HCT116 (cell line): Measurements from ENCODE around the gene PIM3. TPM values are rescaled to one million over a fixed set of nuclear protein-coding genes. Genes with fewer than 3 reads are reported as not detected.

ENCODE experiments used
- ATAC-seq: fragments of 200-7000 bp; cut with Tn5 transposase; 2 replicates; pipeline ENCODE4 v1.9.1; 2020; ENCODE audit warnings: mild to moderate bottlenecking, moderate library complexity
- BruUV-seq: library from RNA; stranded (reverse); fragments of 400-500 nt; replicated peaks from 2 replicates; lab custom pipeline; 2021; lab: Mats Ljungman, UMichigan
- CTCF ChIA-PET: fragments of 300-600 bp; sonication (Branson Sonifier 250); formaldehyde crosslinking; loops from one replicate; lab custom pipeline; 2021; ENCODE audit warnings: antibody characterized with exemption; lab: Charles Lee
- POLR2A ChIA-PET: fragments of 300-600, 350-600 bp; sonication (Branson Sonifier 250); formaldehyde crosslinking; loops from one replicate; lab custom pipeline; 2021; ENCODE audit warnings: antibody characterized with exemption; lab: Charles Lee
- RAD21 ChIA-PET, 2 experiments: fragments of 300-600 bp; sonication (Branson Sonifier 250); formaldehyde crosslinking; loops; one replicate each; lab custom pipeline; 2023; ENCODE audit warnings: low total read pairs in 2 of 2; ENCODE audit not compliant: uncharacterized antibody in 2 of 2, unreplicated experiment in 2 of 2, low non-redundant PET in 1 of 2; lab: Charles Lee
- DNase-seq: peaks from one replicate; pipeline ENCODE4 v3.0.0-alpha.2; 2010; ENCODE audit warnings: low read depth, low spot score
- H2AFZ ChIP-seq: fragments of 200-600 bp; shearing (Covaris generic), sonication (generic); 2 replicates; pipeline ENCODE4 v1.6.1; 2017; ENCODE audit warnings: low read depth, mixed run types, mixed read lengths, antibody characterized with exemption, low read length; ENCODE audit not compliant: poor library complexity, severe bottlenecking
- H3K27ac ChIP-seq: 2 replicates; pipeline ENCODE4 v1.5.1; 2012; ENCODE audit warnings: low read depth, low read length
- H3K27me3 ChIP-seq: fragments of 200-600 bp; sonication (generic); 2 replicates; pipeline ENCODE4 v1.6.1; 2016; ENCODE audit warnings: mixed run types, low read length, mixed read lengths; ENCODE audit not compliant: insufficient read depth
- H3K36me3 ChIP-seq, 2 experiments: fragments of 200-500 bp in 1 of 2; fragments of 200-600 bp in 1 of 2; sonication (Bioruptor generic) in 1 of 2; sonication (generic) in 1 of 2; 2 replicates each; pipeline versions ENCODE4 v1.5.1 to v1.6.1; 2014 to 2016; ENCODE audit warnings: low read length in 2 of 2, inconsistent platforms in 1 of 2, mixed read lengths in 1 of 2, mixed run types in 1 of 2; ENCODE audit not compliant: insufficient read depth in 2 of 2, control insufficient read depth in 1 of 2
- H3K4me1 ChIP-seq, 2 experiments: fragments of 200-600 bp in 1 of 2; sonication (generic) in 1 of 2; 2 replicates each; pipeline versions ENCODE4 v1.5.1 to v1.6.1; 2012 to 2017; ENCODE audit warnings: low read length in 2 of 2, inconsistent platforms in 1 of 2, mild to moderate bottlenecking in 1 of 2, mixed read lengths in 1 of 2, mixed run types in 1 of 2, moderate library complexity in 1 of 2; ENCODE audit not compliant: insufficient read depth in 2 of 2, control insufficient read depth in 1 of 2
- H3K4me2 ChIP-seq: fragments of 200-600 bp; sonication (generic); 2 replicates; pipeline ENCODE4 v1.6.1; 2017; ENCODE audit warnings: mixed run types, low read length, mixed read lengths
- H3K4me3 ChIP-seq, 2 experiments: fragments of 200-600 bp in 1 of 2; sonication (generic) in 1 of 2; replicated peaks in 1 of 2; 2 replicates each; pipeline ENCODE4 v1.5.1; 2011 to 2016; ENCODE audit warnings: low read length in 2 of 2, control low read depth in 1 of 2, low read depth in 1 of 2, mild to moderate bottlenecking in 1 of 2, mixed read lengths in 1 of 2, mixed run types in 1 of 2
- H3K79me2 ChIP-seq: fragments of 200-600 bp; sonication (generic); 2 replicates; pipeline ENCODE4 v1.6.1; 2017; ENCODE audit warnings: mild to moderate bottlenecking, mixed run types, low read length, moderate library complexity, mixed read lengths; ENCODE audit not compliant: insufficient read depth
- H3K9ac ChIP-seq: fragments of 200-600 bp; sonication (generic); 2 replicates; pipeline ENCODE4 v1.6.1; 2016; ENCODE audit warnings: low read length, mixed read lengths
- H3K9me2 ChIP-seq: fragments of 200-600 bp; sonication (generic), shearing (Covaris generic); 2 replicates; pipeline ENCODE4 v1.6.1; 2017; ENCODE audit warnings: mixed run types, mild to moderate bottlenecking, moderate library complexity; ENCODE audit not compliant: insufficient read depth
- H3K9me3 ChIP-seq, 2 experiments: fragments of 200-500 bp in 1 of 2; fragments of 200-600 bp in 1 of 2; sonication (Bioruptor generic) in 1 of 2; sonication (generic) in 1 of 2; 2 replicates each; pipeline ENCODE4 v1.6.1; 2014 to 2017; ENCODE audit warnings: low read length in 2 of 2, mixed read lengths in 2 of 2, inconsistent platforms in 1 of 2, low read depth in 1 of 2, mild to moderate bottlenecking in 1 of 2, mixed run types in 1 of 2, moderate library complexity in 1 of 2; ENCODE audit not compliant: control insufficient read depth in 1 of 2, insufficient read depth in 1 of 2
- H4K20me1 ChIP-seq: fragments of 200-600 bp; sonication (generic), shearing (Covaris generic); 2 replicates; pipeline ENCODE4 v1.6.1; 2017; ENCODE audit warnings: mixed run types, mild to moderate bottlenecking, moderate library complexity; ENCODE audit not compliant: insufficient read depth
- CBX3 ChIP-seq: IDR thresholded peaks from 2 replicates; pipeline ENCODE4 v1.6.1; 2012; ENCODE audit warnings: low read depth
- ELF1 ChIP-seq: IDR thresholded peaks from 2 replicates; pipeline ENCODE4 v1.6.1; 2012; ENCODE audit warnings: low read depth, borderline replicate concordance
- POLR2A ChIP-seq: IDR thresholded peaks from 2 replicates; pipeline ENCODE4 v1.7.0; 2011; ENCODE audit warnings: borderline replicate concordance; ENCODE audit not compliant: insufficient read depth, insufficient read length; ENCODE audit errors: extremely low read depth
- RAD21 ChIP-seq: IDR thresholded peaks from 2 replicates; pipeline ENCODE4 v1.6.1; 2012; ENCODE audit warnings: low read depth, mild to moderate bottlenecking
- SP1 ChIP-seq: IDR thresholded peaks from 2 replicates; pipeline ENCODE4 v1.6.1; 2012; ENCODE audit warnings: low read depth
- YY1 ChIP-seq: IDR thresholded peaks from 2 replicates; pipeline ENCODE4 v1.6.1; 2011; ENCODE audit warnings: low read length, low read depth, moderate library complexity, mild to moderate bottlenecking; ENCODE audit not compliant: insufficient replicate concordance; ENCODE audit errors: extremely low read depth
- intact Hi-C: fragments of 100-400 bp; cut with micrococcal nuclease; formaldehyde crosslinking; loops from 2 replicates; pipeline ENCODE4 v1.10.0; 2022
- total RNA-seq: library from RNA; stranded (reverse); gene quantifications from one replicate; pipeline ENCODE4 v1.2.1, GENCODE V29; 2021; ENCODE audit not compliant: unreplicated experiment
- TF ChIP-seq, protein P1 (sequence below), 3 experiments: fragments of 200-600 bp in 1 of 3; sonication (generic) in 1 of 3; IDR thresholded peaks in 2 of 3; conservative IDR thresholded peaks in 1 of 3; 2 replicates each; pipeline ENCODE4 v1.5.1; 2012 to 2017; ENCODE audit warnings: low read depth in 2 of 3, low read length in 2 of 3, antibody characterized with exemption in 1 of 3, borderline replicate concordance in 1 of 3, control low read depth in 1 of 3, mild to moderate bottlenecking in 1 of 3, mixed read lengths in 1 of 3, mixed run types in 1 of 3, moderate library complexity in 1 of 3; ENCODE audit not compliant: insufficient read depth in 1 of 3
- TF ChIP-seq, protein P2 (sequence below): IDR thresholded peaks from 2 replicates; pipeline ENCODE4 v1.6.1; 2012; ENCODE audit warnings: low read depth

PIM3 gene
- total RNA-seq, 1 experiment from 2014 or later = 116 TPM

DNA sequence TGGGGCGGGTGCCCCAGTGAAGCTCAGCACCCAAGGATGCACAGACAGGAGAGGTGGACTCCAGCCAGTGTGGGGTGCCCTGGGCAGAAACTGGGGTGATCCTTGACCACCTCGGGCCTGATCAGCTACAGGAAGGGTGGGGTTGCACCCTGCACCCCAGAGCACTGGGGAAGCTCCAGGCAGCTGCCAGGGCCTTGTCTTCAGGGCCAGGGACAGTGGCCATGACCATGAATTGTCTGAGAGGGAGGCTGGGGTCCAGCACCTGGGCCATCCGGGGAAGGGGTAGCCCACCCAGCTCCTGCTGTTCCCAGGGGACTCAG lies 34.4 kb downstream of the PIM3 start:
- CTCF ChIA-PET = interaction anchor here (0.6 to 1.5 kb wide), 2 partner anchors 32 to 64 kb away, joined by 3 to 6 read pairs; no protein-coding TSS in a partner anchor
- Histone ChIP-seq H3K4me3 (no peak overlapping the region), H3K27ac (no peak overlapping the region), H2AFZ (no peak overlapping the region), H3K9me3 (0 out of 4 replicates have a peak, but pooled peaks cover 4 to 6% of the 10 kb centered on the region in 2 experiments), H3K27me3 (no peaks in the 10 kb centered on the region), H3K36me3 (no peaks in the 10 kb centered on the region), H4K20me1 (no peaks in the 10 kb centered on the region), H3K9ac (no peak overlapping the region), H3K9me2 (no peaks in the 10 kb centered on the region), H3K4me2 (no peak overlapping the region), H3K79me2 (no peaks in the 10 kb centered on the region), H3K4me1 (peaks cover 0 to 14% of the 10 kb centered on the region in 2 experiments; a peak in 1 of 4 replicates)
- RAD21 ChIA-PET = no interaction called here
- BruUV-seq = no TSS peak
- ATAC-seq (no peak), DNase-seq (no peak)
- intact Hi-C loops = no loop called here
- no peak for TF ChIP-seq POLR2A
- TF ChIP-seq, protein P1, sequence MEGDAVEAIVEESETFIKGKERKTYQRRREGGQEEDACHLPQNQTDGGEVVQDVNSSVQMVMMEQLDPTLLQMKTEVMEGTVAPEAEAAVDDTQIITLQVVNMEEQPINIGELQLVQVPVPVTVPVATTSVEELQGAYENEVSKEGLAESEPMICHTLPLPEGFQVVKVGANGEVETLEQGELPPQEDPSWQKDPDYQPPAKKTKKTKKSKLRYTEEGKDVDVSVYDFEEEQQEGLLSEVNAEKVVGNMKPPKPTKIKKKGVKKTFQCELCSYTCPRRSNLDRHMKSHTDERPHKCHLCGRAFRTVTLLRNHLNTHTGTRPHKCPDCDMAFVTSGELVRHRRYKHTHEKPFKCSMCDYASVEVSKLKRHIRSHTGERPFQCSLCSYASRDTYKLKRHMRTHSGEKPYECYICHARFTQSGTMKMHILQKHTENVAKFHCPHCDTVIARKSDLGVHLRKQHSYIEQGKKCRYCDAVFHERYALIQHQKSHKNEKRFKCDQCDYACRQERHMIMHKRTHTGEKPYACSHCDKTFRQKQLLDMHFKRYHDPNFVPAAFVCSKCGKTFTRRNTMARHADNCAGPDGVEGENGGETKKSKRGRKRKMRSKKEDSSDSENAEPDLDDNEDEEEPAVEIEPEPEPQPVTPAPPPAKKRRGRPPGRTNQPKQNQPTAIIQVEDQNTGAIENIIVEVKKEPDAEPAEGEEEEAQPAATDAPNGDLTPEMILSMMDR (IDR thresholded peaks at IDR 0.05 in 2 of 3, conservative IDR thresholded peaks at IDR 0.05 in 1 of 3; ENCODE audit: borderline replicate concordance in 1 of 3, insufficient read depth in 1 of 3, low read depth in 2 of 3, low read length in 2 of 3) = no peak
- no peak for TF ChIP-seq ELF1
- TF ChIP-seq SP1 = no peak
- TF ChIP-seq, protein P2, sequence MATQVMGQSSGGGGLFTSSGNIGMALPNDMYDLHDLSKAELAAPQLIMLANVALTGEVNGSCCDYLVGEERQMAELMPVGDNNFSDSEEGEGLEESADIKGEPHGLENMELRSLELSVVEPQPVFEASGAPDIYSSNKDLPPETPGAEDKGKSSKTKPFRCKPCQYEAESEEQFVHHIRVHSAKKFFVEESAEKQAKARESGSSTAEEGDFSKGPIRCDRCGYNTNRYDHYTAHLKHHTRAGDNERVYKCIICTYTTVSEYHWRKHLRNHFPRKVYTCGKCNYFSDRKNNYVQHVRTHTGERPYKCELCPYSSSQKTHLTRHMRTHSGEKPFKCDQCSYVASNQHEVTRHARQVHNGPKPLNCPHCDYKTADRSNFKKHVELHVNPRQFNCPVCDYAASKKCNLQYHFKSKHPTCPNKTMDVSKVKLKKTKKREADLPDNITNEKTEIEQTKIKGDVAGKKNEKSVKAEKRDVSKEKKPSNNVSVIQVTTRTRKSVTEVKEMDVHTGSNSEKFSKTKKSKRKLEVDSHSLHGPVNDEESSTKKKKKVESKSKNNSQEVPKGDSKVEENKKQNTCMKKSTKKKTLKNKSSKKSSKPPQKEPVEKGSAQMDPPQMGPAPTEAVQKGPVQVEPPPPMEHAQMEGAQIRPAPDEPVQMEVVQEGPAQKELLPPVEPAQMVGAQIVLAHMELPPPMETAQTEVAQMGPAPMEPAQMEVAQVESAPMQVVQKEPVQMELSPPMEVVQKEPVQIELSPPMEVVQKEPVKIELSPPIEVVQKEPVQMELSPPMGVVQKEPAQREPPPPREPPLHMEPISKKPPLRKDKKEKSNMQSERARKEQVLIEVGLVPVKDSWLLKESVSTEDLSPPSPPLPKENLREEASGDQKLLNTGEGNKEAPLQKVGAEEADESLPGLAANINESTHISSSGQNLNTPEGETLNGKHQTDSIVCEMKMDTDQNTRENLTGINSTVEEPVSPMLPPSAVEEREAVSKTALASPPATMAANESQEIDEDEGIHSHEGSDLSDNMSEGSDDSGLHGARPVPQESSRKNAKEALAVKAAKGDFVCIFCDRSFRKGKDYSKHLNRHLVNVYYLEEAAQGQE = no peak
- TF ChIP-seq RAD21 = no peak
- TF ChIP-seq CBX3 = no peak
- TF ChIP-seq YY1 = no peak
- POLR2A ChIA-PET = no interaction called here
